ENCODE results near the gene MAML3.

MAML3 gene

GRCh38 chr4:140099983-140100382 lies 54.0 kb downstream of the MAML3 start:
- DNase-seq (ENCODE audit: low read depth in 2 of 2) = no peak

GRCh38 chr4:140098455-140099160 lies 55.4 kb downstream of the MAML3 start:
- DNase-seq (ENCODE audit: low read depth in 2 of 2) = no peak

- no peak for DNase-seq (ENCODE audit: low read depth in 2 of 2)
These were observed 56.4 kb downstream of the MAML3 start for GRCh38 chr4:140097572-140097971.

- no peak for DNase-seq (ENCODE audit: low read depth in 2 of 2)
These were observed 57.1 kb downstream of the MAML3 start for GRCh38 chr4:140096921-140097320.

- DNase-seq (ENCODE audit: low read depth in 2 of 2) = no peak
These were observed 57.5 kb downstream of the MAML3 start for GRCh38 chr4:140096483-140096861.

GRCh38 chr4:140095694-140096482 lies 58.1 kb downstream of the MAML3 start:
- DNase-seq (ENCODE audit: low read depth in 2 of 2) = peak; percentile 37 to 50

GRCh38 chr4:140094438-140095420 lies 59.3 kb downstream of the MAML3 start:
- DNase-seq (ENCODE audit: low read depth in 2 of 2) = peak in 1 of 2 experiments; percentile 55

- no peak for DNase-seq (ENCODE audit: low read depth in 2 of 2)
These were observed 61.7 kb downstream of the MAML3 start for GRCh38 chr4:140092094-140092851.

GRCh38 chr4:140091305-140091704 lies 62.7 kb downstream of the MAML3 start:
- DNase-seq (ENCODE audit: low read depth in 2 of 2) = no peak

GRCh38 chr4:140090215-140090731 lies 63.7 kb downstream of the MAML3 start:
- no peak for DNase-seq (ENCODE audit: low read depth in 2 of 2)

- DNase-seq (ENCODE audit: low read depth in 2 of 2) = no peak
These were observed 64.8 kb downstream of the MAML3 start for GRCh38 chr4:140089216-140089615.

GRCh38 chr4:140088323-140088967 lies 65.5 kb downstream of the MAML3 start:
- no peak for DNase-seq (ENCODE audit: low read depth in 2 of 2)

- no peak for DNase-seq (ENCODE audit: low read depth in 2 of 2)
These were observed 68.1 kb downstream of the MAML3 start for GRCh38 chr4:140085881-140086280.

- no peak for DNase-seq (ENCODE audit: low read depth in 2 of 2)
These were observed 68.8 kb downstream of the MAML3 start for GRCh38 chr4:140085062-140085622.

GRCh38 chr4:140084385-140084784 lies 69.6 kb downstream of the MAML3 start:
- no peak for DNase-seq (ENCODE audit: low read depth in 2 of 2)

- no peak for DNase-seq (ENCODE audit: low read depth in 2 of 2)
These were observed 71.6 kb downstream of the MAML3 start for GRCh38 chr4:140082391-140082755.

- DNase-seq (ENCODE audit: low read depth in 2 of 2) = no peak
These were observed 72.2 kb downstream of the MAML3 start for GRCh38 chr4:140081641-140082390.

- DNase-seq (ENCODE audit: low read depth in 2 of 2) = no peak
These were observed 73.1 kb downstream of the MAML3 start for GRCh38 chr4:140080883-140081282.

- no peak for DNase-seq (ENCODE audit: low read depth in 2 of 2)
These were observed 75.6 kb downstream of the MAML3 start for GRCh38 chr4:140078366-140078765.

- no peak for DNase-seq (ENCODE audit: low read depth in 2 of 2)
These were observed 77.7 kb downstream of the MAML3 start for GRCh38 chr4:140076307-140076706.

All from stimulated activated CD4-positive, alpha-beta T cell treated with anti-CD3 and anti-CD28 coated beads, Interleukin-12 subunit alpha, Interleukin-12 subunit beta, amount 100 ng/mL, for 24 hours (primary cell).